Measurements from ENCODE around the gene PRG3. TPM values are rescaled to one million over a fixed set of nuclear protein-coding genes. Genes with fewer than 3 reads are reported as not detected.
"Not testable (repeated sequence)": the region's sequence is repeated elsewhere in the genome, so short reads cannot be mapped to it uniquely, and the experiment has no call there.

Gene PRG3
- total RNA-seq, 1 donor from 2014 or later: not detected

- intact Hi-C loops (cut with DNase I): no loop called here
- ATAC-seq (no peak), DNase-seq (ENCODE audit: missing footprints) (no peak)
Measured at GRCh38 chr11:57410287-57410686, 29.3 kb upstream of the PRG3 start.

GRCh38 chr11:57409321-57410100, 28.6 kb upstream of the PRG3 start:
- no peak for ATAC-seq
- no peak for DNase-seq (ENCODE audit: missing footprints)
- intact Hi-C loops (cut with DNase I): no loop called here

GRCh38 chr11:57408771-57409170, 27.8 kb upstream of the PRG3 start:
- DNase-seq (ENCODE audit: missing footprints): no peak
- ATAC-seq: no peak
- intact Hi-C loops (cut with DNase I): no loop called here

DNA sequence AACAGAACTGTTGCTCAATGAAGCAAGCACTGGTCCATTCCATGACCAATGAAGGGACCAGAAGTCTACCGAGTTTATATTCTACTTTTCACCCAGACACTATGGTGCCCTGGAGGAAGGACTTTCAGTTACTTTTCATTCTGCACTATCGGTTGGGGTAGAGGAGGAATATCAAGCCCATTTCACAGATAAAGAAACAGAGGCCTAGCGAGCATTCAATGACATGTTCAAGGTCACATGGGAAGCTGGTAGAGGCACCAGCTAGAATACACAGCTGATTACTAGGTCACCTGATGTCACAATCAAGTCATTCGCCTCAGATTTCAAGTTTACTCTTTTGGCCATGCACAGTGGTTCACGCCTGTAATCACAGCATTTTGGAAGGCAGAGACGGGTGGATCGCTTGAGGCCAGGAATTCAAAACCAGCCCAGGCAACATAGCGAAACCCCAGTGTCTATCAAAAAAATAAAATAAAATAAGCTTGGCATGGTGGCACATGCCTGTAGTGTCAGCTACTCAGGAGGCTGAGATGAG, 27.1 kb upstream of the PRG3 start:
- intact Hi-C loops (cut with DNase I): no loop called here
- ATAC-seq (no peak), DNase-seq (ENCODE audit: missing footprints) (no peak)

DNA sequence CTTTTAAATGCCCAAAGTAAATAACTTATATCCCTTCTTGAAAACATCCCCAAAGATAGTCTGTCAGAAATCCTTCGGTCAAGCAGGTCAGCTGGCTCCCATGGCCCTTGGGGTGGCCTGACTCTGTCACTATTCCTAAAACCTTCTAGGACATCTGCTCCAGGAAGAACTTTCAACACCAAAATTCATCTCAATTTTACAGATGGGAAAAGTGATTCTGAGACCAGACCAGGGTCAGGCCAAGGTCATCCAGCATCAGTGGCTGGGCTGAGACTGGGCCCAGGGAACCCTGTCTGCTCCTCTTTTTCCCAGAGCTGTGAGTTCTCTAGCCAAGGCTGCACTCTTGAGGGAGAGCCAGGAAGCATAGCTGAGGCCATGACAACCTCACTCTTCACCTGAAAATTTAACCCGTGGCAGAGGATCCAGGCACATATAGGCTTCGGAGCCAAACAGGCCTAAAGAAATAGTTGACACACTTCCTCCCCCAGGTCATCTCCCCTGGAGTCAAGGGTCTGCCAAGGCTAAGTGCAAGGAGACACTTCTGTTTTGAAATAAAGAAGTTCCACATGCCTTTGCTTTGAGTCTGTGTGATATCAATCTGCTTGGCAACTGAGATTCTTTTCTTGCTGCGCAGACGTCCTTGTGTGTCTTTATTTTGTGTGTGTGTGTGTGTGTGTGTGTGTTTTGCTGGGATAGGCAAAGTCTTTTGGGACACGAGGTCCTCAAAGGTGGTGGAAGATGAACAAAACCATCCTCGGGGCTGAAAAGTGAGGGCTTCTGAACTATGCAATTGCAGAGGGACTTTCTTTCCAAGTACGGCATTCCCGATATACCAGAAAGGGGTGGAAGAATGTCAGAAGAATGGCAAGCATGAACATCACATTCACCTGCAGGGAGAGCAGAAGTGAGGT, 26.3 kb upstream of the PRG3 start:
- peak; percentile 55 for ATAC-seq
- DNase-seq (ENCODE audit: missing footprints): no peak
- intact Hi-C loops (cut with DNase I): no loop called here

GRCh38 chr11:57406337-57406904, 25.5 kb upstream of the PRG3 start:
- peak; percentile 54 for ATAC-seq
- intact Hi-C loops (cut with DNase I): no loop called here

DNA sequence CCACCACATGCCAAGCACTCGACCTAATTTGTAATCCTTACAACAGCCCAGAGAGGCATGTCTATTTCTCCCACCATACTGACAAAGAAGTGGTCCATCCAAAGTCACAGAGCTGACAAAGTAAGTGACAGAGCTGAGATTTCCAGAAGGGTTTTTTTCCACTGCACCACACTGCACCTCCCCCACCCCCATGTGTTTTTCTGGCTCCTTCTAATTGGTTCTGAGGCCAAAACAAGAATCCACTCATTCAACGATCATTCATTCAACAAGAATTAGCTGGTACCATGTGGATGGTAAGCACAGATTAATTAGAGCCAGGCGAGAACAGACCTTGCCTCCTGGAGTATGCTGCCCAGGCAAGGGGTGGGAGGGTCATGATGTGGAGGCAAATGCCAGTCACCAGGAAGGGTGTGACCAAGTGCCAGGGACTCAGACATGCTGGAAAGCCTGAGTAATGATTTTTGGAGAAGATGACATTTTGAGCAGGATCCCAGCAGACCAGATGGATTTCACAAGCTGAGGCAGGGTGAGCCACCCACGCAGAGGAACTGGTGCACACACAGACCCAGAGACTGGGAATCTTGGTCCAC, 24.4 kb upstream of the PRG3 start:
- ATAC-seq (no peak), DNase-seq (ENCODE audit: missing footprints) (no peak)
- intact Hi-C loops (cut with DNase I): no loop called here

More at GRCh38 chr11:57406337-57406904, 25.5 kb upstream of the PRG3 start:
- no peak for DNase-seq (ENCODE audit: missing footprints)

- intact Hi-C loops (cut with DNase I): no loop called here
- no peak for DNase-seq (ENCODE audit: missing footprints)
- ATAC-seq: no peak
Measured at GRCh38 chr11:57403802-57404147, 22.8 kb upstream of the PRG3 start.

GRCh38 chr11:57403003-57403801, 22.3 kb upstream of the PRG3 start:
- ATAC-seq; intact Hi-C loops (cut with DNase I); DNase-seq (ENCODE audit: missing footprints): not testable (repeated sequence)

- DNase-seq (ENCODE audit: missing footprints) (no peak), ATAC-seq (no peak)
- intact Hi-C loops (cut with DNase I): no loop called here
Measured at GRCh38 chr11:57402188-57403002, 21.4 kb upstream of the PRG3 start.

DNA sequence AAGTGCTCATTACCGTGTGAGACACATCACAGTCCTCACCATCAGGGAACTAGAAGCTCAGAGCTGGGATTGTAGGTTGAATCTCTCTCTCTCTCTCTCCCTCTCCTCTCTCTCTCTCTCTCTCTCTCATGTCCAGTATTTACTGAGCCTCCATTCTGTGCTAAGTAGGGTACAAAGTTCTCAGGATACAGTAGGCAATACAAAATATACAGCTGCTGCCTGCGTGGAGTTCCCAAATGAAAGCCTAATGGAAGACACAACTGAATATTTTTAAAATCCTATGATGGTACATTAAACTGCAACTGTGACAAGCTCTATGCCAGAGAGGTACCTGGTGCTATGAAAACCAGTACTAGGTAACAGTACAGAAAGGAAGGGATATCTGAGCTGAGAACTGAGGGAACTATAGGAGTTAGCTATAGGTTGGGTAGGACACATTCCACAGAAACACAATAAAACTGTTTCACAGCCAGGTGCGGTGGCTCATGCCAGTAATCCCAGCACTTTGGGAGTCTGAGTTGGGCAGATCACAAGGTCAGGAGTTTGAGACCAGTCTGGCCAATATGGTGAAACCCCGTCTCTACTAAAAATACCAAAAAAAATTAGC, 19.1 kb upstream of the PRG3 start:
- DNase-seq (ENCODE audit: missing footprints) (no peak), ATAC-seq (no peak)
- intact Hi-C loops (cut with DNase I): no loop called here

DNA sequence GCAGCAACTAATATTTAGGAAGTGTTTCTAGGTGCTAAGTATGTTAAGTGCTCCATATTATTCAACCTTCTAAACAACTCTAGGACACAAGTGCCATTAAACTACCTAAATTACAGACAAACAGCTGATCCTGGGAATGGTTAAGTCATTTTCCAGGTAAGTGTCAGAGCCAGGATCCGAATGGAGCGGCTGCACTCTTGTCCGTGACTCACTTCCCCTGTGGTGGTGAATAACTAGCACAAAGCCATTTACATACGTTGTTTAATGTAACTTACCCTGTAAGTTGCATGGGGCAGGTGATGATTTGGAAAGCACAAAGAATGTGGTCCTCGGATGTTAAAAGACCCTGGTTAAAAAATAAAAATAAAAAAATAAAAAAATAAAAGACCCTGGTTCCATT, 18.3 kb upstream of the PRG3 start:
- DNase-seq (ENCODE audit: missing footprints) (no peak), ATAC-seq (no peak)
- intact Hi-C loops (cut with DNase I): no loop called here

GRCh38 chr11:57397394-57397990, 16.5 kb upstream of the PRG3 start:
- intact Hi-C loops (cut with DNase I): no loop called here
- DNase-seq (ENCODE audit: missing footprints) (no peak), ATAC-seq (no peak)

- intact Hi-C loops (cut with DNase I): no loop called here
- ATAC-seq (no peak), DNase-seq (ENCODE audit: missing footprints) (no peak)
Measured at GRCh38 chr11:57396744-57397143, 15.8 kb upstream of the PRG3 start.

DNA sequence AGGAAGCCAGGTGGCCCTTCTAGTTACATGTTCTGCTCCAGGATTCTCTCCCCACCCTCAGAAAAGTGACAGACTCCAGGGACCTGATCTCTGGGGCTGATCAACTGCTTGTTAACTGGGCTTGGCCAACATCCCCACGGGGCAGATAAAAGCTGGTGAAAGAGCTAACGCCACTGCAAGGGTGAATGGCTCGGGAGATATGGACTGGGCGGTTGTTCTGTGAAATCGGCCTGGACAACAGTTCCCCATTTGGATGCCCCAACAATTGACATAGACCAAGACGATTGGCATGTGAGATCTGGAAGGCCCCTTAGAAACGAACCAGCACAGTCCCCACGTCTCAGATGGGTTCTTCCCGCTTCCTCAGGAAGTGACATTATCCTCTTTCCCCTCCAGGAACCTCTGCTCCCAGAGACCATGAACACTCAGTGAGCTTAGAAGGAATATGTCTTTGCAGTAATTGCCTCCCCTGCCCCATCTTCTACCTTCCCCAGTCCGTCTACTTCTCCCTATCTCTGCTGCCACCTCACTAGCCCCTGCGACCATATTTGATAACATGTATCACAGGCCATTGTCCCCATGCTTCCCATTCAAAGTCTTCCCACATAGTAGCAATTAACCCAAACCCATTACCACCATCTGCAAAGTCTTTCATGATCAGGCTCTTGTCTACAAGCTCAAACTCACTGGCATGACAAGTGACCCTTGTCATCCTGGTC, 15.1 kb upstream of the PRG3 start:
- DNase-seq (ENCODE audit: missing footprints) (no peak), ATAC-seq (no peak)
- intact Hi-C loops (cut with DNase I): no loop called here
